Measurements from ENCODE around the gene SHISA9.

SHISA9 gene

DNA sequence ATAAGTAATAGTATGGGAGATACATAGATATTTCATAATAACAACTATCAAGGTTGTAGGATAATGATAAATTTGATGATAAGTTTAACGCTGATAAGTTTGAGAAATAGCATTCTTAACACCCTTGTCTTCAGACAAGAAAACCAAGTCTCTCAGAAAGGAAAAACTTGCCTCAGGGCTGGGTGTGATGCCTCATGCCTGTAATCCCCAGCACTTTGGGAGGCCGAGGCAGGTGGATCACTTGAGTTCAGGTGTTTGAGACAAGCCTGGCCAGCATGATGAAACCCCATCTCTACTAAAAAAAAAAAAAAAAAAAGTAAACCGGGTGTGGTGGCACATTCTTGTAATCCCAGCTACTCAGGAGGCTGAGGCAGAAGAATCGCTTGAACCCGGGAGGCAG, 90.7 kb downstream of the SHISA9 start:
- TF ChIP-seq OSR1 (CRISPR knock-in tag; IDR thresholded peaks at IDR 0.05) (no peak), PPARA (CRISPR knock-in tag; IDR thresholded peaks at IDR 0.05; ENCODE audit: borderline replicate concordance) (no peak), ZC3H10 (CRISPR knock-in tag; IDR thresholded peaks at IDR 0.05) (no peak), CSDC2 (CRISPR knock-in tag; IDR thresholded peaks at IDR 0.05) (no peak), ESRRG (CRISPR knock-in tag; IDR thresholded peaks at IDR 0.05) (no peak), ZFP30 (CRISPR knock-in tag; IDR thresholded peaks at IDR 0.05) (no peak), ZNF8 (CRISPR knock-in tag; IDR thresholded peaks at IDR 0.05) (no peak), ZFP3 (CRISPR knock-in tag; IDR thresholded peaks at IDR 0.05) (no peak), RARB (CRISPR knock-in tag; IDR thresholded peaks at IDR 0.05) (no peak), ARNTL (CRISPR knock-in tag; IDR thresholded peaks at IDR 0.05; ENCODE audit: borderline replicate concordance, low read depth) (no peak), BACH2 (CRISPR knock-in tag; IDR thresholded peaks at IDR 0.05; ENCODE audit: borderline replicate concordance) (no peak), ZNF565 (CRISPR knock-in tag; conservative IDR thresholded peaks at IDR 0.05; ENCODE audit: low read depth) (no peak)
- TF ChIP-seq, protein P1, sequence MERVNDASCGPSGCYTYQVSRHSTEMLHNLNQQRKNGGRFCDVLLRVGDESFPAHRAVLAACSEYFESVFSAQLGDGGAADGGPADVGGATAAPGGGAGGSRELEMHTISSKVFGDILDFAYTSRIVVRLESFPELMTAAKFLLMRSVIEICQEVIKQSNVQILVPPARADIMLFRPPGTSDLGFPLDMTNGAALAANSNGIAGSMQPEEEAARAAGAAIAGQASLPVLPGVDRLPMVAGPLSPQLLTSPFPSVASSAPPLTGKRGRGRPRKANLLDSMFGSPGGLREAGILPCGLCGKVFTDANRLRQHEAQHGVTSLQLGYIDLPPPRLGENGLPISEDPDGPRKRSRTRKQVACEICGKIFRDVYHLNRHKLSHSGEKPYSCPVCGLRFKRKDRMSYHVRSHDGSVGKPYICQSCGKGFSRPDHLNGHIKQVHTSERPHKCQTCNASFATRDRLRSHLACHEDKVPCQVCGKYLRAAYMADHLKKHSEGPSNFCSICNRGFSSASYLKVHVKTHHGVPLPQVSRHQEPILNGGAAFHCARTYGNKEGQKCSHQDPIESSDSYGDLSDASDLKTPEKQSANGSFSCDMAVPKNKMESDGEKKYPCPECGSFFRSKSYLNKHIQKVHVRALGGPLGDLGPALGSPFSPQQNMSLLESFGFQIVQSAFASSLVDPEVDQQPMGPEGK (CRISPR knock-in tag; IDR thresholded peaks at IDR 0.05; ENCODE audit: borderline replicate concordance), result no peak
- TF ChIP-seq, protein P2, sequence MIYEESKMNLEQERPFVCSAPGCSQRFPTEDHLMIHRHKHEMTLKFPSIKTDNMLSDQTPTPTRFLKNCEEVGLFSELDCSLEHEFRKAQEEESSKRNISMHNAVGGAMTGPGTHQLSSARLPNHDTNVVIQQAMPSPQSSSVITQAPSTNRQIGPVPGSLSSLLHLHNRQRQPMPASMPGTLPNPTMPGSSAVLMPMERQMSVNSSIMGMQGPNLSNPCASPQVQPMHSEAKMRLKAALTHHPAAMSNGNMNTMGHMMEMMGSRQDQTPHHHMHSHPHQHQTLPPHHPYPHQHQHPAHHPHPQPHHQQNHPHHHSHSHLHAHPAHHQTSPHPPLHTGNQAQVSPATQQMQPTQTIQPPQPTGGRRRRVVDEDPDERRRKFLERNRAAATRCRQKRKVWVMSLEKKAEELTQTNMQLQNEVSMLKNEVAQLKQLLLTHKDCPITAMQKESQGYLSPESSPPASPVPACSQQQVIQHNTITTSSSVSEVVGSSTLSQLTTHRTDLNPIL (CRISPR knock-in tag; IDR thresholded peaks at IDR 0.05; ENCODE audit: low read depth), result no peak
- TF ChIP-seq, protein P3, sequence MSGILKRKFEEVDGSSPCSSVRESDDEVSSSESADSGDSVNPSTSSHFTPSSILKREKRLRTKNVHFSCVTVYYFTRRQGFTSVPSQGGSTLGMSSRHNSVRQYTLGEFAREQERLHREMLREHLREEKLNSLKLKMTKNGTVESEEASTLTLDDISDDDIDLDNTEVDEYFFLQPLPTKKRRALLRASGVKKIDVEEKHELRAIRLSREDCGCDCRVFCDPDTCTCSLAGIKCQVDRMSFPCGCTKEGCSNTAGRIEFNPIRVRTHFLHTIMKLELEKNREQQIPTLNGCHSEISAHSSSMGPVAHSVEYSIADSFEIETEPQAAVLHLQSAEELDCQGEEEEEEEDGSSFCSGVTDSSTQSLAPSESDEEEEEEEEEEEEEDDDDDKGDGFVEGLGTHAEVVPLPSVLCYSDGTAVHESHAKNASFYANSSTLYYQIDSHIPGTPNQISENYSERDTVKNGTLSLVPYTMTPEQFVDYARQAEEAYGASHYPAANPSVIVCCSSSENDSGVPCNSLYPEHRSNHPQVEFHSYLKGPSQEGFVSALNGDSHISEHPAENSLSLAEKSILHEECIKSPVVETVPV (CRISPR knock-in tag; IDR thresholded peaks at IDR 0.05), result no peak
- ATAC-seq, result no peak

DNA sequence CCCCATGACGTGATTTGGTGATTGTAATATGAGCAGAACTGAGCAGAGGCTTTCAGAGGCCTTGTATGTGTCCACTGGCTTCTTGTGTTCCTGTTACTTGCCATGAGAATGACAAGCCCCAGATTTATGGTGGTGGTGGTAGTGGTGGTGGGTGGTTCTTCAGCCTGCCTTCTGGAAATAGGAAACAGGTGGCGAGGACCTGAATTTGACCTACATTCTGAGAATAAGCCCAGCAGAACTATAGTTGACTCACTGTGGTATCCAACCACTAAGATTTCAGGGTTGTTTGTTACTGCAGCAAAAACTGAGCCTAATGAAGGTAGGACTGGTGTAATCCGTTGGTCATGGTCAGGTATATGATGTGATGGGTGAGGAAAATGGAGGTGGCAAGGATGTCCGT, 93.0 kb downstream of the SHISA9 start:
- no peak for ATAC-seq
- TF ChIP-seq, protein P3 (CRISPR knock-in tag; IDR thresholded peaks at IDR 0.05), result no peak
- no peak for TF ChIP-seq RARB (CRISPR knock-in tag; IDR thresholded peaks at IDR 0.05)
- no peak for TF ChIP-seq PPARA (CRISPR knock-in tag; IDR thresholded peaks at IDR 0.05; ENCODE audit: borderline replicate concordance)
- no peak for TF ChIP-seq TCF4 (CRISPR knock-in tag; IDR thresholded peaks at IDR 0.05; ENCODE audit: borderline replicate concordance)
- TF ChIP-seq, protein P2 (CRISPR knock-in tag; IDR thresholded peaks at IDR 0.05; ENCODE audit: low read depth), result no peak
- no peak for TF ChIP-seq ZC3H10 (CRISPR knock-in tag; IDR thresholded peaks at IDR 0.05)
- TF ChIP-seq ZNF8 (CRISPR knock-in tag; IDR thresholded peaks at IDR 0.05), result no peak
- no peak for TF ChIP-seq SNAI2 (CRISPR knock-in tag; IDR thresholded peaks at IDR 0.05)
- no peak for TF ChIP-seq ZFP3 (CRISPR knock-in tag; IDR thresholded peaks at IDR 0.05)

DNA sequence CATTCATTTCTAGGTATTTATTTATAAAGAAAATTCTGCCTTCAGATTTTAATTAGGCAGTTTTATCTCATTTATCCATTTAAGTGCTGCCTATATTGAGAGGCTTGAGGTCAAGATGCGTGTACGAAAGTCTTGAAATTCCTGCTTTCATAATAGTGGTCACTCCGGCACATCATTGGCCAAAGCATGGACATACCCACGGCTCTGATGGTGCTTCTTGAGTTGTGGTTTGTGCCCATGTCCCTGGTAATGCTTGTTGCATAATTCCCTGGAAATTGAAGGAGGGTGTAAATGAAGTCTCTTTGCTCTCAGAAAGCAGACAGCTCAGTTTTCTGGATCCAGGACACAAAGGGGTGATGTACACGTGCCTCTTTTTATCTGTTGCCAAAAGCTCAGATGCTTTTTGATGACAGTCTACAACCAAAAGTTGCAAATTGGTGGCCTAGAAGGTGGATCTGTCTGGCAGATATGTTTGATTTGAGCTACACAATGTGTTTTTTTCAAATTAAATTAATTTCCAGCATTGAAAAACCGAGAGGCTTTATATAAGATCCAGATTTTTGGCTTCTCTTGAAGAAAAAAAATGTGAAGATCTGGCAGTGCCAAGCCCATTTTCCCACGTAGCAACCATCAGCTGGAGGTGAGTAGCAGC, 94.4 kb downstream of the SHISA9 start:
- ATAC-seq, result no peak

More for the DNA sequence above, 94.4 kb downstream of the SHISA9 start:
- TF ChIP-seq GLIS3 (CRISPR knock-in tag; IDR thresholded peaks at IDR 0.05) (no peak), ZNF565 (CRISPR knock-in tag; conservative IDR thresholded peaks at IDR 0.05; ENCODE audit: low read depth) (no peak), ARNTL (CRISPR knock-in tag; IDR thresholded peaks at IDR 0.05; ENCODE audit: borderline replicate concordance, low read depth) (no peak)
- TF ChIP-seq, protein P3 (CRISPR knock-in tag; IDR thresholded peaks at IDR 0.05), result no peak
